Neural cell (in vitro differentiated cells): ENCODE data around the gene ATP11A. TPM values are rescaled to one million over a fixed set of nuclear protein-coding genes. Genes with fewer than 3 reads are reported as not detected.
A peak's percentile ranks its signal among the peaks of the same experiment; 100 is the strongest.

Source experiments
- H2AFZ ChIP-seq: fragments of 200-600, 300-800 bp; sonication (generic), shearing (Covaris generic); 2 replicates; pipeline ENCODE4 v1.6.0; 2014; ENCODE audit warnings: low read depth, mild to moderate bottlenecking, antibody characterized with exemption, low read length, moderate library complexity
- H3F3A ChIP-seq: fragments of 200-600 bp; shearing (Covaris generic); 2 replicates; pipeline ENCODE4 v1.6.1; 2016; ENCODE audit warnings: mild to moderate bottlenecking, moderate library complexity, mixed read lengths, antibody characterized with exemption, low read length; ENCODE audit not compliant: insufficient read depth, poor library complexity, severe bottlenecking
- H3K27ac ChIP-seq: fragments of 200-600, 300-800 bp; sonication (generic), shearing (Covaris generic); 2 replicates; pipeline ENCODE4 v1.5.1; 2014; ENCODE audit warnings: mild to moderate bottlenecking, low read length, moderate library complexity
- H3K27me3 ChIP-seq: fragments of 300-800, 200-600 bp; sonication (generic), shearing (Covaris generic); 2 replicates; pipeline ENCODE4 v1.6.0; 2014; ENCODE audit warnings: mild to moderate bottlenecking, low read depth, low read length, moderate library complexity; ENCODE audit not compliant: insufficient read depth
- H3K36me3 ChIP-seq: fragments of 300-800, 200-600 bp; sonication (generic), shearing (Covaris generic); 2 replicates; pipeline ENCODE4 v1.5.1; 2014; ENCODE audit warnings: mild to moderate bottlenecking, antibody characterized with exemption, low read length, moderate library complexity; ENCODE audit not compliant: insufficient read depth
- H3K4me2 ChIP-seq: fragments of 300-800, 200-600 bp; sonication (generic), shearing (Covaris generic); 2 replicates; pipeline ENCODE4 v1.6.0; 2014; ENCODE audit warnings: mild to moderate bottlenecking, low read length
- H3K4me3 ChIP-seq: fragments of 300-800, 200-600 bp; sonication (generic), shearing (Covaris generic); 2 replicates; pipeline ENCODE4 v1.5.1; 2014; ENCODE audit warnings: mild to moderate bottlenecking, low read length, moderate library complexity
- H3K79me2 ChIP-seq: fragments of 200-600 bp; shearing (Covaris generic); replicated peaks from 2 replicates; pipeline ENCODE4 v1.6.0; 2014; ENCODE audit warnings: mild to moderate bottlenecking, low read length, moderate library complexity; ENCODE audit not compliant: insufficient read depth
- H3K9ac ChIP-seq: fragments of 300-800, 200-600 bp; sonication (generic), shearing (Covaris generic); 2 replicates; pipeline ENCODE4 v1.6.1; 2016; ENCODE audit warnings: mild to moderate bottlenecking, low read length, mixed read lengths
- H3K9me2 ChIP-seq: fragments of 200-600 bp; shearing (Covaris generic); 2 replicates; pipeline ENCODE4 v1.6.1; 2016; ENCODE audit warnings: mild to moderate bottlenecking, low read length, mixed read lengths; ENCODE audit not compliant: insufficient read depth
- H3K9me3 ChIP-seq: fragments of 200-600, 300-800 bp; sonication (generic), shearing (Covaris generic); 2 replicates; pipeline ENCODE4 v1.6.1; 2016; ENCODE audit warnings: mild to moderate bottlenecking, mixed run types, low read length, moderate library complexity, mixed read lengths
- H4K20me1 ChIP-seq: fragments of 200-600 bp; shearing (Covaris generic); 2 replicates; pipeline ENCODE4 v1.6.1; 2016; ENCODE audit warnings: mild to moderate bottlenecking, mixed run types; ENCODE audit not compliant: insufficient read depth
- EP300 ChIP-seq: fragments of 450-650 bp; conservative IDR thresholded peaks from 2 replicates; pipeline ENCODE4 v1.6.1; 2014; ENCODE audit warnings: antibody characterized with exemption, mild to moderate bottlenecking, moderate library complexity; ENCODE audit not compliant: poor library complexity, severe bottlenecking
- EZH2 ChIP-seq: fragments of 200-600, 300-800 bp; shearing (Covaris generic), sonication (generic); IDR thresholded peaks from 2 replicates; pipeline ENCODE4 v1.6.1; 2014; ENCODE audit warnings: antibody characterized with exemption, low read length, borderline replicate concordance, mild to moderate bottlenecking; ENCODE audit not compliant: insufficient read depth, poor library complexity, severe bottlenecking
- MXI1 ChIP-seq: fragments of 450-650 bp; conservative IDR thresholded peaks from 2 replicates; pipeline ENCODE4 v1.6.1; 2014; ENCODE audit warnings: antibody characterized with exemption, mild to moderate bottlenecking; ENCODE audit not compliant: poor library complexity, severe bottlenecking
- POLR2AphosphoS5 ChIP-seq: IDR thresholded peaks from 2 replicates; pipeline ENCODE4 v1.6.1; 2012
- RAD21 ChIP-seq: fragments of 450-650 bp; conservative IDR thresholded peaks from 2 replicates; pipeline ENCODE4 v1.6.1; 2014; ENCODE audit warnings: antibody characterized with exemption, mild to moderate bottlenecking, moderate library complexity
- SMC3 ChIP-seq: fragments of 450-650 bp; conservative IDR thresholded peaks from 2 replicates; pipeline ENCODE4 v1.6.1; 2014; ENCODE audit warnings: antibody characterized with exemption, mild to moderate bottlenecking, moderate library complexity; ENCODE audit not compliant: poor library complexity
- TAF1 ChIP-seq: IDR thresholded peaks from 2 replicates; pipeline ENCODE4 v1.6.1; 2012; ENCODE audit warnings: low read depth
- polyA plus RNA-seq: library from polyadenylated mRNA; depleted of rRNA; stranded (reverse); fragments of >200 nt; gene quantifications from 2 replicates; pipeline ENCODE4 v1.2.3, GENCODE V29; 2014
- TF ChIP-seq, protein P1 (sequence below): fragments of 450-650 bp; IDR thresholded peaks from 2 replicates; pipeline ENCODE4 v1.5.1; 2014; ENCODE audit warnings: antibody characterized with exemption, mild to moderate bottlenecking, moderate library complexity; ENCODE audit not compliant: poor library complexity, severe bottlenecking
- TF ChIP-seq, protein P2 (sequence below): IDR thresholded peaks from 2 replicates; pipeline ENCODE4 v1.6.1; 2012; ENCODE audit warnings: borderline replicate concordance

Gene ATP11A
- polyA plus RNA-seq, 1 donor from 2014 or later: 3.0 TPM

DNA sequence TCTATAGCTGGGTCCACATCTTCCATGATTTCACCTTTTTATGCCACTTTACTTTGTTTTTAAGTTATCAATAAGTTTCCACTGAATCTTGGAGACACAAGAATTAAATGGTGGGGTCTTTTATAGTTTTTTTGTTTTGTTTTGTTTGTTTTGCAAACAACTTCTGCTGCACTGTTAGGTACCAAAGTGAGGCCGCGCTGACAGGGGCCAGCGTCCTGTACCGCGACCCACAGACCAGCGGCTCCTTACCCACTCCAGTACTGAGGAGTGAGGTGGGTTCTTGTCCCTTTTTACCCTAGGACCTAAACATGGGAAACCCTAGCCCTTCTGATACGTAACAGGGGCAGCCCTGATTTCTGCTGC, 203.3 kb downstream of the ATP11A start:
- Histone ChIP-seq H3K9me2 (no peaks in the 10 kb centered on the region), H3K4me3 (peak overlapping the region; percentile 64), H3K36me3 (no peaks in the 10 kb centered on the region), H3K79me2 (no peaks in the 10 kb centered on the region), H3K27me3 (no peaks in the 10 kb centered on the region), H4K20me1 (no peaks in the 10 kb centered on the region), H3K9me3 (no peaks in the 10 kb centered on the region), H3K9ac (peak overlapping the region; percentile 52), H3K4me2 (no peak overlapping the region), H3K27ac (no peak overlapping the region), H2AFZ (no peak overlapping the region), H3F3A (no peaks in the 10 kb centered on the region)
- TF ChIP-seq, protein P1, sequence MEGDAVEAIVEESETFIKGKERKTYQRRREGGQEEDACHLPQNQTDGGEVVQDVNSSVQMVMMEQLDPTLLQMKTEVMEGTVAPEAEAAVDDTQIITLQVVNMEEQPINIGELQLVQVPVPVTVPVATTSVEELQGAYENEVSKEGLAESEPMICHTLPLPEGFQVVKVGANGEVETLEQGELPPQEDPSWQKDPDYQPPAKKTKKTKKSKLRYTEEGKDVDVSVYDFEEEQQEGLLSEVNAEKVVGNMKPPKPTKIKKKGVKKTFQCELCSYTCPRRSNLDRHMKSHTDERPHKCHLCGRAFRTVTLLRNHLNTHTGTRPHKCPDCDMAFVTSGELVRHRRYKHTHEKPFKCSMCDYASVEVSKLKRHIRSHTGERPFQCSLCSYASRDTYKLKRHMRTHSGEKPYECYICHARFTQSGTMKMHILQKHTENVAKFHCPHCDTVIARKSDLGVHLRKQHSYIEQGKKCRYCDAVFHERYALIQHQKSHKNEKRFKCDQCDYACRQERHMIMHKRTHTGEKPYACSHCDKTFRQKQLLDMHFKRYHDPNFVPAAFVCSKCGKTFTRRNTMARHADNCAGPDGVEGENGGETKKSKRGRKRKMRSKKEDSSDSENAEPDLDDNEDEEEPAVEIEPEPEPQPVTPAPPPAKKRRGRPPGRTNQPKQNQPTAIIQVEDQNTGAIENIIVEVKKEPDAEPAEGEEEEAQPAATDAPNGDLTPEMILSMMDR: no peak
- no peak for TF ChIP-seq EZH2
- no peak for TF ChIP-seq SMC3
- TF ChIP-seq, protein P2, sequence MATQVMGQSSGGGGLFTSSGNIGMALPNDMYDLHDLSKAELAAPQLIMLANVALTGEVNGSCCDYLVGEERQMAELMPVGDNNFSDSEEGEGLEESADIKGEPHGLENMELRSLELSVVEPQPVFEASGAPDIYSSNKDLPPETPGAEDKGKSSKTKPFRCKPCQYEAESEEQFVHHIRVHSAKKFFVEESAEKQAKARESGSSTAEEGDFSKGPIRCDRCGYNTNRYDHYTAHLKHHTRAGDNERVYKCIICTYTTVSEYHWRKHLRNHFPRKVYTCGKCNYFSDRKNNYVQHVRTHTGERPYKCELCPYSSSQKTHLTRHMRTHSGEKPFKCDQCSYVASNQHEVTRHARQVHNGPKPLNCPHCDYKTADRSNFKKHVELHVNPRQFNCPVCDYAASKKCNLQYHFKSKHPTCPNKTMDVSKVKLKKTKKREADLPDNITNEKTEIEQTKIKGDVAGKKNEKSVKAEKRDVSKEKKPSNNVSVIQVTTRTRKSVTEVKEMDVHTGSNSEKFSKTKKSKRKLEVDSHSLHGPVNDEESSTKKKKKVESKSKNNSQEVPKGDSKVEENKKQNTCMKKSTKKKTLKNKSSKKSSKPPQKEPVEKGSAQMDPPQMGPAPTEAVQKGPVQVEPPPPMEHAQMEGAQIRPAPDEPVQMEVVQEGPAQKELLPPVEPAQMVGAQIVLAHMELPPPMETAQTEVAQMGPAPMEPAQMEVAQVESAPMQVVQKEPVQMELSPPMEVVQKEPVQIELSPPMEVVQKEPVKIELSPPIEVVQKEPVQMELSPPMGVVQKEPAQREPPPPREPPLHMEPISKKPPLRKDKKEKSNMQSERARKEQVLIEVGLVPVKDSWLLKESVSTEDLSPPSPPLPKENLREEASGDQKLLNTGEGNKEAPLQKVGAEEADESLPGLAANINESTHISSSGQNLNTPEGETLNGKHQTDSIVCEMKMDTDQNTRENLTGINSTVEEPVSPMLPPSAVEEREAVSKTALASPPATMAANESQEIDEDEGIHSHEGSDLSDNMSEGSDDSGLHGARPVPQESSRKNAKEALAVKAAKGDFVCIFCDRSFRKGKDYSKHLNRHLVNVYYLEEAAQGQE: no peak
- TF ChIP-seq MXI1: no peak
- TF ChIP-seq EP300: no peak
- no peak for TF ChIP-seq POLR2AphosphoS5
- no peak for TF ChIP-seq TAF1
- TF ChIP-seq RAD21: no peak

DNA sequence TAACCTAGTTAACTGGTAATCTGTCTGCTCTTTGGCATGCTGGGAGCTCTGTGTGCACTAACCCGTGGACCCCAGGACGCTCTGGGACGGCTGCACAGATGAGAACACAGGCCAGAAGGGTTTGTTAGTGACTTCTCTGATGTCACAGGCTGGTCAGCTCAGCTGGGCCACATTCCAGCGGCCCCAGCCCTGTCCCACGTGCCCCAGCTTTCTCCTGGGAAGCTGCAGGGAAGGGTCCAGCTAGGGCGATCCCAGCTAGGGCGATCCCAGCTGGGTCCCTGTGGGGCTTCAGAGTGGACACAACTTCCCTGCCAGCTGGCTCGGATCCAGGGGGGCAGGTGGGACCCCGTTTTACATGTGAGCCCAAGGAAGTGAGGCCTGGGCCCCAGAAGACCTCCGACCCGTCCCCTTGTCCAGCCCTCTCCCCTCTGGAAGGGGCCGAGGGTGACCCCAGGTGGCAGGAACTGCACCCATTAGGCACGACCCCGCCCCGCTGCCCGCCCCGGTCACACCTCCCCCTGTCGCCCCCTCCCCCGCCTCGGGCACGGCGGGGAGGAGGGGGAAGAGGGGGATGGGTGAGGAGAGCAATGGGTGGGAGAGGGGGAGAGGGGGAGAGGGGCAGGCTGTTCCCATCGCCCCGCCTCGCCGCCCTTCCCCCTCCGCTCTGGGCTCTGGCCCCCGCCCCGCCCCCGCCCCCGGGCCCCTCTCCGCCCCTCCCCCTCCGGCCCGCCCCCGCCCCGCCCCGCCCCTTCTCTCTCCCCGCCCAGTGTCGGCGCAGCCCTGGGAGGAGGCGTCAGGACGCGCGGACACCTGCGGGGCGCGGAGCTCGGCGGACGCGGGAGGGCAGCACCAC, 204.0 kb downstream of the ATP11A start:
- Histone ChIP-seq H3K27me3 (no peaks in the 10 kb centered on the region), H4K20me1 (no peaks in the 10 kb centered on the region), H3K4me3 (peak overlapping the region; percentile 64), H3K27ac (no peak overlapping the region), H3K9me2 (no peaks in the 10 kb centered on the region), H3F3A (no peaks in the 10 kb centered on the region), H3K36me3 (no peaks in the 10 kb centered on the region), H3K4me2 (peak overlapping the region; percentile 4), H3K79me2 (no peaks in the 10 kb centered on the region), H3K9ac (peak overlapping the region; percentile 63), H2AFZ (peak overlapping the region; percentile 14), H3K9me3 (no peaks in the 10 kb centered on the region)
- TF ChIP-seq, protein P1: no peak
